ENCODE measurements around the gene ADIRF. TPM values are rescaled to one million over a fixed set of nuclear protein-coding genes. Genes with fewer than 3 reads are reported as not detected.
"Not testable (repeated sequence)": the region's sequence is repeated elsewhere in the genome, so short reads cannot be mapped to it uniquely, and the experiment has no call there.

Gene ADIRF
- total RNA-seq, 4 donors from 2014 or later = 79.1 to 131 (median 104) TPM

GRCh38 chr10:86936661-86937501, 31.4 kb upstream of the ADIRF start:
- Histone ChIP-seq H3K4me1 (peaks cover 3% of the 10 kb centered on the region), H3K27ac (no peak overlapping the region)

GRCh38 chr10:86937502-86938154, 30.7 kb upstream of the ADIRF start:
- peak in 1 of 2 donors; percentile 38 for DNase-seq (ENCODE audit: low spot score in 2 of 2)
- Histone ChIP-seq H3K36me3 (peaks cover 2% of the 10 kb centered on the region), H3K4me1 (peaks cover 3% of the 10 kb centered on the region), H3K27me3 (no peaks in the 10 kb centered on the region), H3K9me3 (no peaks in the 10 kb centered on the region), H3K4me3 (no peak overlapping the region), H3K27ac (no peak overlapping the region)
- TF ChIP-seq CTCF (IDR thresholded peaks at IDR 0.05) (no peak), EP300 (IDR thresholded peaks at IDR 0.05) (no peak), POLR2A (IDR thresholded peaks at IDR 0.05) (no peak), POLR2AphosphoS5 (IDR thresholded peaks at IDR 0.05) (no peak)
- 63% methylated on average over 6 of the region's 6 CpGs for WGBS

More at GRCh38 chr10:86936661-86937501, 31.4 kb upstream of the ADIRF start:
- peak in 1 of 2 donors; percentile 75 for DNase-seq (ENCODE audit: low spot score in 2 of 2)
- Histone ChIP-seq H3K27me3 (no peaks in the 10 kb centered on the region), H3K4me3 (no peak overlapping the region), H3K36me3 (peaks cover 2% of the 10 kb centered on the region), H3K9me3 (no peaks in the 10 kb centered on the region)
- 81% methylated on average over 13 of the region's 13 CpGs for WGBS
- TF ChIP-seq POLR2AphosphoS5 (IDR thresholded peaks at IDR 0.05) (no peak), CTCF (IDR thresholded peaks at IDR 0.05) (no peak), POLR2A (IDR thresholded peaks at IDR 0.05) (no peak), EP300 (IDR thresholded peaks at IDR 0.05) (no peak)

- 88% methylated on average over 2 of the region's 2 CpGs for WGBS
- H3K4me1 ChIP-seq = peaks cover 3% of the 10 kb centered on the region
- no peak overlapping the region for H3K27ac ChIP-seq
- H3K4me3 ChIP-seq = no peak overlapping the region
- TF ChIP-seq EP300 (IDR thresholded peaks at IDR 0.05) = no peak
- TF ChIP-seq CTCF (IDR thresholded peaks at IDR 0.05) = no peak
- no peak for TF ChIP-seq POLR2AphosphoS5 (IDR thresholded peaks at IDR 0.05)
- no peak for TF ChIP-seq POLR2A (IDR thresholded peaks at IDR 0.05)
- H3K36me3 ChIP-seq = peaks cover 6% of the 10 kb centered on the region
- no peaks in the 10 kb centered on the region for H3K9me3 ChIP-seq
- DNase-seq (ENCODE audit: low spot score in 2 of 2) = peak in 1 of 2 donors; percentile 55
- H3K27me3 ChIP-seq = no peaks in the 10 kb centered on the region
Observed at GRCh38 chr10:86938260-86938659, 30.0 kb upstream of the ADIRF start.

GRCh38 chr10:86940076-86940475, 28.2 kb upstream of the ADIRF start:
- H3K27ac ChIP-seq, H3K4me3 ChIP-seq, H3K9me3 ChIP-seq, H3K27me3 ChIP-seq: not testable (repeated sequence)
- WGBS = 83% methylated on average over 16 of the region's 16 CpGs
- DNase-seq (ENCODE audit: low spot score in 2 of 2) = peak in 1 of 2 donors; percentile 47
- Histone ChIP-seq H3K4me1 (peaks cover 15% of the 10 kb centered on the region), H3K36me3 (peaks cover 11% of the 10 kb centered on the region)

- DNase-seq (ENCODE audit: low spot score in 2 of 2) = peak in 1 of 2 donors; percentile 76
- no peaks in the 10 kb centered on the region for H3K27me3 ChIP-seq
- H3K36me3 ChIP-seq = peaks cover 11% of the 10 kb centered on the region
- H3K4me3 ChIP-seq = no peak overlapping the region
- TF ChIP-seq CTCF (IDR thresholded peaks at IDR 0.05) (no peak), POLR2AphosphoS5 (IDR thresholded peaks at IDR 0.05) (no peak), EP300 (IDR thresholded peaks at IDR 0.05) (no peak), POLR2A (IDR thresholded peaks at IDR 0.05) (no peak)
- no peak overlapping the region for H3K27ac ChIP-seq
- peaks cover 21% of the 10 kb centered on the region for H3K4me1 ChIP-seq
- H3K9me3 ChIP-seq = no peaks in the 10 kb centered on the region
- 86% methylated on average over 4 of the region's 6 CpGs for WGBS
Observed at GRCh38 chr10:86940677-86941076, 27.6 kb upstream of the ADIRF start.
